HT1080 (cell line): ENCODE measurements around the gene CLMN. TPM values are rescaled to one million over a fixed set of nuclear protein-coding genes. Genes with fewer than 3 reads are reported as not detected.

ENCODE experiments used
- DNase-seq: peaks from one replicate; pipeline ENCODE4 v3.0.0-alpha.2; 2015; ENCODE audit warnings: low read depth
- total RNA-seq: library from RNA; depleted of rRNA; stranded (reverse); fragments of >200 nt; shearing (Covaris generic); gene quantifications from 2 replicates; pipeline ENCODE4 v1.2.3, GENCODE V29; 2014

Gene CLMN
- total RNA-seq, 1 experiment from 2014 or later, result 3.8 TPM

- no peak for DNase-seq
Observed at GRCh38 chr14:95322651-95323050, 2.9 kb upstream of the CLMN start.

GRCh38 chr14:95321693-95322455, 2.2 kb upstream of the CLMN start:
- no peak for DNase-seq

- DNase-seq, result no peak
Observed at GRCh38 chr14:95320955-95321600, 1.4 kb upstream of the CLMN start.

GRCh38 chr14:95320078-95320895, 579 bp upstream of the CLMN start:
- no peak for DNase-seq

DNA sequence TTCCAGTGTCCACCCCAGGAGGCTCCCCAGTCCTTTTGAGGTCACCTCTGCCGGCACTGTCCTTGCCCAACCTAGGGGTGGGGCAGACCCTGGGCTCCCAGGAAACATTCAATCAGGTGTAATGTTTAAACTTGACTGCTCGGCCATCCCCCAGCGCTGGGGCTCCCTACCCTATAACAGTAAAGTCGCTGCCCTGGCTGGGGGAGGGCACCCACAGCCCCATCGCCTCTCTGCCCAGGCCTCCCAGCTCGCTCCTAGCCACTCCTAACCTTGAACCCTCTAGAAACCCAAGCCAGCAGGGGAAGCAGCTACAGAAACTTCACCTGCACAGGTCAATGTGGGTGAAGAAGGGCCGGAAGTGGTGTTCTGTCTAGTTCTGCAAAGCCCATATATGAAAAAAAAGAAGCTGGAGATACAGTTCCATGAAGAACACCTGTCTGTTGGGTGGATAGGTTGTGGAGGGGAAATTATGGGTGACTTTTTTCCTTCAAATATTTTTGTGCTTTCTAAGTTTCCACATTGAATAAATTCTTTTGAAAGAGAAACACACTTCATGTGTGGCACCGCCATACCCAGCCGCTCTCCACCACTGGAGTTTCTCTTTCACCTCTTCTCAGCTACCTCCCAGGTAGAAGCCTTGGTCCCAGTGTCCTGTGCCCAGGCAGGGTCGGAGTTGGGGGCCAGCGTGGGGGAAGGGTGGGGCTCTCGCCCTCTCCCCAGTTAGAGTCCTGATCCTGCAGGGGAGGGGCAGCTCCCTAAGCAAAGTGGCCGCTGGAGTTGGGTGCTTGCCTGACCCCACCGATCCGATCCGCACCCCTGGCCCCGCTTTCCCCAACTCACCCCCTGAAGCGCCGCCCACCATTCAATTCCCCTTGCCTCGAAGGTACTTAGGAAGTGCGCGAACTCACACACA, 1.1 kb downstream of the CLMN start:
- DNase-seq, result no peak

DNA sequence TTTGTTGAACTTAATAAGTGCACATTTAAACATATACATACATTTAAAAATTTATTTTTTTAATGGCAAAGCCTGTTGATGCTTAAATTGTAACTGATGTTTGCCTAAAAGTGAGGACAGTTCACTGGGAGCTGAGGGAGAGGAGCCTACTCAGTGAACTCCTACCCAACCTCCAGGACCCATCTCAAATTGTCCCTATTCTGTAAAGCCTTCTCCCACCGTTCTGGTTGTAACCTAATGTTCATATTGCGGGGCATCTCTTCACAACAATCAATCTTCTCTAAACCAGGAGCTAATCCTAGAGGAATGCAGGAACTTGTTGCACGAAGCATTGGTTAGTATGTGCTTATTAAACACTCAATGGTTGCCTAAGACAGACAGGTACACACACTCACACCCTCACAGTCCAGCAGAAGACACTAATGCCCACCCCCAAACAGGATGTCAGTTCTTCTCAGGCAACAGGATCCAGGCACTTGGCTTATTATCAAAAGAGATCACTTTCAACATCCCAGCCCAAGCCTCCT, 1.8 kb downstream of the CLMN start:
- DNase-seq, result no peak

DNA sequence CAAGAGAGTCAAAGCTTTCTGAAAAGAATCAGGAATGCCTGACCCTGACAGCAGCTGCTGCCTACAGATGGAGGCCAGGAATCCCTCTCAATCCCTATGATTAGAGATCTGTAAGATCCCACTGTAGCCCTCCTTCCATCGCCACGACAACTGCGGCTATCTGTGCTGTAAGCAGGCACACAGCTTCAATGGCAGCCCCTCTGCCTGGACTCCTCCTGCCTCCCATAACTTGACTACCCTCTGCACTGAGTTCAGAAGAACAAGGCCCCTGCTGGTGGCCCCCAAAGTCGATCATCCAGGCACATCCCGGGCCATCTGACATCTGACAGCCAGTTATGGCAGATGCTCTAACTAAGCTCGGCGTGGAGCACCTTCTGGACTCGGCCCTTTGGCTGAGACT, 2.9 kb downstream of the CLMN start:
- DNase-seq, result no peak

- DNase-seq, result no peak
Observed at GRCh38 chr14:95315579-95315978, 4.1 kb downstream of the CLMN start.

DNA sequence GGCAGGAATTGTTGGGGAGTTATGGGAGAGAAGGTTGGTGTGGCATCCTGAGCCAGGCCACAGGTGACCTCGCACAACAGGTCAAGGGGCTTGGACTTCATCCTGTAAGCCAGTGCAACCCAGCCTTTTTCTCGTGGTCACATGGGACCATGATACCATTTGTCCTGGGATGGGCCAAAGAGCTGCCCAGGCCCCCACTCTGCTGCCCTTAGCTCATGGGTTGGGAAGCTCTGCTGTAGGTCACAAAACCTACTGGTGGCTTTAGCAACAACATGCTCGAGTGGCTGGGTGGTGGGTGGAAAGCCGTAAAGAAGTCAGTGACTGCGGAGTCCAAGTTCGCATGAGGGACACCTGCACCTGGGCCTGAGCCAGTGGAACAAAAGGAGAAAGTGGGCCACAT, 4.6 kb downstream of the CLMN start:
- DNase-seq, result no peak

GRCh38 chr14:95314609-95315008, 5.1 kb downstream of the CLMN start:
- DNase-seq, result peak; percentile 58

DNA sequence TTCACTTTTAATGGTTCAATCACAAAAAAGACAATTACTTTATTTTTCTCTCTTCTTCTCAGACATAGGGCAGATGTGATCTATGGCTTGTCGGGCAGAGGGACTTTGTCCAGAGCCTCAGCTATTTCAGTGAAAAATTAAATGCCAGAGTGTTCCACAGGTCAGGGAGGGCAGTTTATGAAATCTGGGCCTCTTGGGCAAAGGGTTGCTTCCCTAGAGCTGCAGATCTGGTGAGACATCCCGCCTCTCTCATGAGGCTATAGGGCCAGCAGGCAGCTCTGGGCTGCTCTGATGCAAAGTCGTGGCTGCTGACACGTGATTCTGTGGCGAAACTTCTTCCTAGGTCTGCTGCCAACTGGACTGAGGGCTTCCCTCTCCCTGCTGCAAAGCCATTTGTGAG, 6.0 kb downstream of the CLMN start:
- DNase-seq, result peak; percentile 18

DNA sequence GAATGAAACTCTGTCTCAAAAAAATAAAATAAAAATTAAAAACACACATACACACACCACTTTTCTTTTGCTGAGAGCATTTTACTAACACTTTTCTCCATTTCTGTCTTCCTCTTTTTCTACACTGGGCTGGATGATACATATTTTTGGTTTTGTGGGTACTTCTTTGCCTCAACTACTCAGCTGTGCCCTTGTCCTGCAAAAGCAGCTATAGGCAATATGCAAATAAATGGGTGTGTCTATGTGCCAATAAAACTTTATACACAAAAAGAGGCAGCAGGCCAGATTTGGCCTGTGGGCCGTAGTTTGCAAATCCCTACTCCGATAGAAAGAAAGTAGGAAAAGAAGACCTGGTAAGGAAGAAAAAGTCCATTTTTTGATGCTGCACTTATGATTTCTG, 6.5 kb downstream of the CLMN start:
- no peak for DNase-seq

DNA sequence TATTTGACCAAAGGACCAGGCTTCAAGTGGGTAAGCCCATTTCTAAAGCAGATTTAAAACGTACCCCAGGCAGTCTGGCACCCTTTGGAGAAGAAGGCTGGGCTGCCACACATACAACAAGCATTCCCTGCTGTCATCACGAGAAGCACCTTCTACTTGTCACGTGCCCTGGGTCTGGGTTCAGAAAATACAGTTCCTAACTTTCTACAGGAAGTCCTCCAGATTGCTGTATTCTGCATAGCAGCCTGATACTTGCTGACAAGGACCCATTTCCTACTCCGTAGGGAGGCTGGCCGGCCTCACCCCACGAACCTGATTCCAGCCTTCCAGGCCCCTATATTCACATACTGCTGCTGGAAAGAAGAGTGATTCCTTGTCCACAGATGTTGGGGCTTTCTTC, 7.4 kb downstream of the CLMN start:
- no peak for DNase-seq

DNA sequence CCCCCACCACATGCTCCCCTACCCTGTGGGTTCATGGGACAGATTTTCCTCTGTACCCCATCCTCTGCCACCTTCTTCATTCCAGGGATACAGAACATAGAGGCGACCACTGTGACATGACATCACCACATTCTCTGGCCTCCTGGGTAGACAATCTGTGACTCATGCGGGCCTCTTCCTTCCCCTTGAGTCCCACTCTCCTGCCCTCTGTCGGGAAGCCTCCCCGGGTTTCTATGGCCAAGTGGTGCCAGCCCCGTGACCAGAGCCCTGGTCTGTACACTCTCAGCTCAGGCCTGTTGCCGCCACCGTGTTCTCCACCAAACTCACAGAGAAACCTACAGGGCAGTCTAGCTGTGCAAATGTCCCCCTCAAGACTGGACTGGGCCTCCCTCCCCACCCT, 8.0 kb downstream of the CLMN start:
- peak; percentile 73 for DNase-seq

GRCh38 chr14:95310635-95311380, 8.9 kb downstream of the CLMN start:
- no peak for DNase-seq

GRCh38 chr14:95309261-95310051, 10.3 kb downstream of the CLMN start:
- no peak for DNase-seq

DNA sequence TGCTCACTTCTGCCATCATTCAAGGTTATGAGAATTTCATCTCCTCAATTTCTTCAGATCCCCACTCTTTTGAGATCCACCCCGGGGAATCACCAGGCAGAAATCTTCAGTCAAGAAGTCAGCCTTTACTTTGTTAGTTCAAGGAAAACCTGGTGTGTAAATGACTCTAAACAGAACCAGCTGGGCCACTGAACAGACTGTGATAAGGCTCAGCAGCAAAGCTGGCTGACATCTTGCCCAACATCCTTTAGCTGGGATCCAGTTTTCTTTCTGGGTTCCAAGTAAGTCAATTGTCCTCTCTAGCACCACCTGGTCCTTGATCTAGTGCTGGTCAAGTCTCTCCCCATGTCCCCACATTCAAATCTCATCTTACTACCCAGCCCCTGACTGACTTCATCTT, 11.6 kb downstream of the CLMN start:
- DNase-seq, result no peak

- DNase-seq, result no peak
Observed at GRCh38 chr14:95307402-95308041, 12.2 kb downstream of the CLMN start.

DNA sequence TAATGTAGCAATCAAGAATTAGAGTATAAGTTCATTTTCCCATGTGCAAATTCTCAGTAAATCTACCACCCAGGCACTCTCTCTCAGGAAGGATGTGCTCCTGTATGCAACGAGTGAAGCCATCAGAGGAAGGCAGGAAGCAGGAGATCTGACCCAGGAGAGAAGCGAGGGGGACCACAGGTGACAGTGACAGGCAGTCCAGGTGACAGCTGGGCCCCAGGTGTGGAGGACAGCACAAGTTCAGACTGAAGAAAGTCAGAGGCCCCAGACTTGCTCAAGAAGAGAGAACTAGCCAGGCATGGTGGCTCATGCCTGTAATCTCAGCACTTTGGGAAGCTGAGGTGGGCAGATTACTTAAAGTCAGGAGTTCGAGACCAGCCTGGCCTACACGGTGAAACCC, 13.8 kb downstream of the CLMN start:
- no peak for DNase-seq
